Heart left ventricle (tissue), 13 donors: ENCODE measurements around the gene XAGE3.

Experiments used
- CTCF ChIP-seq, 12 donors: fragments of 200-600 bp; sonication (generic) in 4 of 12; IDR thresholded peaks; one replicate each; pipeline versions ENCODE4 v1.5.0 to v1.8.0; 2018 to 2022; ENCODE audit warnings: antibody characterized with exemption in 12 of 12, mild to moderate bottlenecking in 5 of 12
- POLR2A ChIP-seq, 2 donors: fragments of 450-650 bp; IDR thresholded peaks; one replicate each; pipeline ENCODE4 v1.6.1; 2017; ENCODE audit warnings: antibody characterized with exemption in 2 of 2, mild to moderate bottlenecking in 2 of 2, moderate library complexity in 2 of 2
- donor health status: ischemic (EF 13 %, LVEDD 7.1; RV severe dilation, severe dysfunction).
- donor health status: DM: no; HTN: yes; CAD: no.
- donor health status: DM: no; HTN: no; CAD: no.
- donor health status: ischemic (EF 25% LVEDD 6.9; RV normal size, moderate dysfunction).
- donor health status: ischemic (EF 25% LVEDD 5.7; RV mildly dilated, moderate dysfunction).
- donor health status: ischemic (EF 35%, LVEDD 5.7; RV mildly dilated, moderate dysfunction).
- donor health status: nonischemic (EF 11% LVEDD 7.7; RV severe dilation, severe dysfunction).
- donor health status: DM: yes; HTN: yes; CAD: no.
- donor health status: PGD.
- donor health status: ischemic (EF 29% LVEDD 5.4; RV normal size, mild dysfunction).
- donor health status: nonischemic (EF 23%, LVEDD 6.1; RV moderate dilation, normal function).

GRCh38 chrX:52867610-52868348, at the start of gene XAGE3:
- TF ChIP-seq CTCF (IDR thresholded peaks at IDR 0.05) (no peak), POLR2A (IDR thresholded peaks at IDR 0.05) (no peak)
